HepG2 (cell line): Measurements from ENCODE around the gene CGB3. TPM values are rescaled to one million over a fixed set of nuclear protein-coding genes. Genes with fewer than 3 reads are reported as not detected.
A peak's percentile ranks its signal among the peaks of the same experiment; 100 is the strongest.
"Not testable (repeated sequence)": the region's sequence is repeated elsewhere in the genome, so short reads cannot be mapped to it uniquely, and the experiment has no call there.

ENCODE experiments used
- ATAC-seq: fragments of 200-7000 bp; cut with Tn5 transposase; 3 replicates; pipeline ENCODE4 v1.9.1; 2020; ENCODE audit warnings: mild to moderate bottlenecking, moderate library complexity
- BruUV-seq: library from RNA; stranded (reverse); fragments of 400-500 nt; replicated peaks from 2 replicates; lab custom pipeline; 2021; lab: Mats Ljungman, UMichigan
- CTCF ChIA-PET: fragments of 300-600 bp; formaldehyde crosslinking; extraction: SDS; loops from one replicate; lab custom pipeline; 2021; ENCODE audit warnings: low total read pairs, inconsistent platforms, low intra/inter-chr PET ratio; lab: Yijun Ruan, JAX
- POLR2A ChIA-PET: fragments of 350-600 bp; sonication (Branson Sonifier 250); formaldehyde crosslinking; loops from one replicate; lab custom pipeline; 2020; ENCODE audit warnings: antibody characterized with exemption, inconsistent platforms; lab: Yijun Ruan, JAX
- DNase-seq: peaks from one replicate; pipeline ENCODE4 v3.0.0-alpha.2; 2015; ENCODE audit warnings: low spot score
- FAIRE-seq: peaks from 3 replicates; lab custom pipeline; 2011; peaks lifted over from hg19 to GRCh38; lab: Jason Lieb, UNC
- H2AFZ ChIP-seq: one replicate; pipeline ENCODE4 v1.6.1; 2011; ENCODE audit warnings: low read length, inconsistent platforms
- H3K27ac ChIP-seq: fragments of 300-600 bp; 3 replicates; pipeline ENCODE4 v1.8.0; 2011; ENCODE audit warnings: mixed run types, mild to moderate bottlenecking, mixed read lengths, low read length, inconsistent platforms; ENCODE audit not compliant: insufficient read depth; ENCODE audit errors: extremely low read length
- H3K27me3 ChIP-seq, 2 experiments: fragments of 200-600 bp in 1 of 2; 2 replicates in 1 of 2; 3 replicates in 1 of 2; pipeline versions ENCODE4 v1.6.0 to v1.8.0; 2011; ENCODE audit warnings: low read length in 2 of 2, mild to moderate bottlenecking in 2 of 2, moderate library complexity in 2 of 2, inconsistent platforms in 1 of 2; ENCODE audit not compliant: insufficient read depth in 2 of 2, control insufficient read depth in 1 of 2
- H3K36me3 ChIP-seq, 2 experiments: fragments of 200-600 bp in 1 of 2; replicated peaks in 1 of 2; 2 replicates in 1 of 2; 3 replicates in 1 of 2; pipeline versions ENCODE4 v1.5.1 to v1.8.0; 2011; ENCODE audit warnings: low read length in 2 of 2, inconsistent platforms in 1 of 2; ENCODE audit not compliant: insufficient read depth in 2 of 2, control insufficient read depth in 1 of 2
- H3K4me1 ChIP-seq: 2 replicates; pipeline ENCODE4 v1.5.1; 2012; ENCODE audit warnings: low read length, inconsistent platforms; ENCODE audit not compliant: insufficient read depth
- H3K4me2 ChIP-seq: 2 replicates; pipeline ENCODE4 v1.6.0; 2011; ENCODE audit warnings: low read depth, low read length, inconsistent platforms
- H3K4me3 ChIP-seq, 3 experiments: fragments of 200-600 bp in 1 of 3; sonication (generic), shearing (Covaris generic) in 1 of 3; replicated peaks in 1 of 3; 2 replicates each; pipeline ENCODE4 v1.5.1; 2011 to 2016; ENCODE audit warnings: low read length in 3 of 3, inconsistent platforms in 2 of 3, low read depth in 2 of 3, mild to moderate bottlenecking in 2 of 3, control low read depth in 1 of 3, mixed read lengths in 1 of 3; ENCODE audit not compliant: insufficient read depth in 1 of 3
- H3K79me2 ChIP-seq: one replicate; pipeline ENCODE4 v1.6.1; 2011; ENCODE audit warnings: low read length, inconsistent platforms; ENCODE audit not compliant: insufficient read depth
- H3K9ac ChIP-seq: 2 replicates; pipeline ENCODE4 v1.6.0; 2011; ENCODE audit warnings: mild to moderate bottlenecking, low read depth, low read length, inconsistent platforms; ENCODE audit not compliant: insufficient read depth
- H3K9me3 ChIP-seq: 2 replicates; pipeline ENCODE4 v1.5.1; 2012; ENCODE audit warnings: mild to moderate bottlenecking, low read length
- H4K20me1 ChIP-seq: 2 replicates; pipeline ENCODE4 v1.6.0; 2011; ENCODE audit warnings: inconsistent platforms, mild to moderate bottlenecking, low read length, moderate library complexity; ENCODE audit not compliant: insufficient read depth
- AGO1 ChIP-seq: fragments of 200-400 bp; formaldehyde crosslinking; IDR thresholded peaks from 2 replicates; pipeline ENCODE4 v1.6.1; 2017; ENCODE audit warnings: mild to moderate bottlenecking, low read depth, low read length, moderate library complexity; ENCODE audit not compliant: poor library complexity, severe bottlenecking
- AKAP8 ChIP-seq: sonication (generic); formaldehyde crosslinking; IDR thresholded peaks from 2 replicates; pipeline ENCODE4 v1.5.1; 2020; ENCODE audit warnings: mild to moderate bottlenecking, missing genetic modification reagents
- DMAP1 ChIP-seq: IDR thresholded peaks from 2 replicates; pipeline ENCODE4 v1.6.1; 2016
- GABPB1 ChIP-seq: IDR thresholded peaks from 2 replicates; pipeline ENCODE4 v1.6.1; 2016; ENCODE audit warnings: mild to moderate bottlenecking, missing genetic modification reagents, moderate library complexity, missing compliant biosample characterization
- KDM2A ChIP-seq: sonication (generic); formaldehyde crosslinking; IDR thresholded peaks from 2 replicates; pipeline ENCODE4 v1.4.0; 2020; ENCODE audit warnings: low read depth, missing genetic modification reagents, borderline replicate concordance
- ZC3H13 ChIP-seq: sonication (generic); formaldehyde crosslinking; IDR thresholded peaks from 2 replicates; pipeline ENCODE4 v1.8.1; 2023; ENCODE audit warnings: mild to moderate bottlenecking, missing genetic modification reagents, moderate library complexity
- ZFY ChIP-seq: sonication (generic); formaldehyde crosslinking; IDR thresholded peaks from 2 replicates; pipeline ENCODE4 v1.4.0; 2020; ENCODE audit warnings: missing genetic modification reagents
- ZNF501 ChIP-seq: sonication (generic); formaldehyde crosslinking; IDR thresholded peaks from 2 replicates; pipeline ENCODE4 v1.5.1; 2020; ENCODE audit warnings: mild to moderate bottlenecking, moderate library complexity, missing genetic modification reagents
- ZNF776 ChIP-seq: sonication (generic); formaldehyde crosslinking; IDR thresholded peaks from 2 replicates; pipeline ENCODE4 v1.4.0; 2020; ENCODE audit warnings: mild to moderate bottlenecking, missing genetic modification reagents
- WGBS: methylation state at CpG from one replicate; pipeline ENCODE4 v1.1.6; 2017; ENCODE audit warnings: low lambda C conversion rate; 5-methylcytosine and 5-hydroxymethylcytosine counted together
- in situ Hi-C: cut with HindIII; loops from 2 replicates; pipeline ENCODE4 v1.10.0; 2017; ENCODE audit warnings: low pct_unique_long_range_greater_than_20kb; ENCODE audit not compliant: extremely low pct_ligation_motif_present
- intact Hi-C: fragments of 100-400 bp; cut with micrococcal nuclease; formaldehyde crosslinking; loops from one replicate; pipeline ENCODE4 v1.10.0; 2022; ENCODE audit not compliant: unreplicated experiment
- polyA plus RNA-seq, 8 experiments: library from polyadenylated mRNA; depleted of rRNA in 3 of 8; stranded (reverse) in 7 of 8; unstranded in 1 of 8; fragments of >200 nt; fragmentation: Illumina TruSeq in 4 of 8; extraction: Trizol in 4 of 8; gene quantifications; 2 replicates each; pipeline versions ENCODE4 v1.2.1 to v1.2.3, GENCODE V29; 2011 to 2016; ENCODE audit warnings: low read depth in 4 of 8, missing spikeins in 1 of 8, mixed read lengths in 1 of 8; ENCODE audit not compliant: insufficient read depth in 1 of 8
- total RNA-seq, 5 experiments: library from RNA; depleted of rRNA; stranded (reverse); fragments of >200 nt; fragmentation: Illumina TruSeq; extraction: Trizol; gene quantifications; 2 replicates each; pipeline ENCODE4 v1.2.3, GENCODE V29; 2016; ENCODE audit warnings: low read depth in 1 of 5
- TF ChIP-seq, protein P1 (sequence below): sonication (generic); formaldehyde crosslinking; IDR thresholded peaks from 2 replicates; pipeline ENCODE4 v1.5.1; 2020; ENCODE audit warnings: mild to moderate bottlenecking, moderate library complexity, missing genetic modification reagents

CGB3 gene
- total and polyA plus RNA-seq, 2 of the 13 experiments (the other 11 are each of a cell fraction or from before 2014, with no cell fraction given): not detected

DNA sequence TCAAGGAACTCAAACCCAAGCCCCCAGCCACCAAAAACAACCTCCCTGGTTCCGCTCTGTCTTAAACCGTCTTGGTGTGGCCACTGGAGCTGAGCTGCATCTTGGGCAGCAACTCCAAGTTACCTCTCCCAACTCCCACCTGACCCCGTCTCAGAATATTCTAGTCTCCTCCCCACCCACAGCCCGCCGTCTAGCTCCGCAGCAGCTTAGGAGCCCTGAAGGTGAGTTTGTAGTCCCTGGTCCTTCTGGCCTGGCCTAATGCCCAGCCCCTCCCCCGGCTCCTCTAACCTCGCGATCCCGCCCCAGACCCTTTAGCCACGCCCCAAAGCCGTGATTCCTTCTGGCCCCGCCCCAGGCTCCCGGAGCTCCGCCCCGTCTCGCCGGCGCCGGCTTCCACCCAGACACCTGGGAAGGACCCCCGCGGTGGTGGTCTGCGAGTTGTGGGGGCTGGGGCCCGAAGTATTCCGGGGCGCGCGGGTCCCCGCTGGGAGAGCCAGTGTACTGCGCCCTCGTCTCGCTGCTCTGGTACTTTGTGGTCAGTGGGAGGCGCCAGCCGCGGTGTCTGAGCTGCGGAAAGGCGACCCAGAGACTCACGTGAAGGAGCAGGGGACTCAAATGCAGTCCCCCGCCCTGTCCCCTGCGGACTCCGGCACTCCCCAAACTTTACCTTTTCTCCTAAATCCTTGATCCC lies 4.7 kb downstream of the CGB3 start (continued):
- TF ChIP-seq ZC3H13: no peak
- peak; percentile 27; the same call in 1 of the 2 replicates for TF ChIP-seq ZNF501 (CRISPR knock-in tag)

DNA sequence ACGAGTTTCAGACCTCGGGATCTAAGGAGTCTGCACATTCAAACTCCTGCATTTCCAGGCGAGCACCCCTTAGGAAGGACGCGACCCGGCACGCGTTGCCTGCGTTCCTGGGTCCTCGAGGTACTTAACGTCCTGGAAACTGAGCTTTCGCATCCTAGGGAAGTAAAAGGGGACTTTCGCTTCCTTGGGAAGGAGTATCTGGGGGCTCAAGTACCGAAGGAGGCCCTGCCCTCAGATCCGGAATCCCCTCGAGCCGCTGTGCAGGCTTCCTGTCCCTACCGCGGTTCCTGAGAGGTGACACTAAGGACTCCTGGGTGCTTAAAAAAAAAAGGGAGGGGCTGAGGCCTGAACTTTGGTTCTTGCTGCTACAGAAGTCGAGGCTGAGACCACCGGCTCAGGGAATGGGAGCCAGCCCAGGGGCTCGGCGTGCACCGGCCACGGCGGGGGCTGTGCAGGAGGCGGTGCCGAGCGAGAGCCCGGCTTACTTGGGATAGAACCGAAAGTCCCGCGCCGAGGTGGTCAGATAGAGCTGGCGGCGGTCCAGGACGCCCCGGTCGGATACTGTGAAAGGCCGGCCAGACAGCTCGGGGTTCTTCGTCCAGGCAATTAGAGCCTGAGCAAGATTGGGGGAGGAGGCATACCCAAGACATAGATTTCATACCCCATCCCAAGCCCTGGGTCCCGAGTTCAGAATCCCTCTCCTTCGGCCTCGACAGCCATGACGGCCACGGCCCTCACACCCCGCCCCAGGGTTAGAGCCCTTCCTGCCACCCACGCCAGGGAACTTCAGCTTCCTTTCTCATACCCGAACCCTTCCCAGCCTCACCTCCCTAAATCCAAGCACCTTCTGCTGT lies 5.5 kb downstream of the CGB3 start:
- CTCF ChIA-PET, in situ Hi-C loops, H3K9me3 ChIP-seq, DNase-seq, BruUV-seq, H3K79me2 ChIP-seq, H2AFZ ChIP-seq, H4K20me1 ChIP-seq, H3K27ac ChIP-seq, FAIRE-seq, intact Hi-C loops: not testable (repeated sequence)
- ATAC-seq: peak; percentile 45
- Histone ChIP-seq H3K4me2 (peak overlapping the region; percentile 98), H3K4me1 (peaks cover 27% of the 10 kb centered on the region), H3K9ac (peak overlapping the region; percentile 54; the same call in 1 of the 2 replicates), H3K4me3 (peak overlapping the region; percentile 37 to 63 (median 53)), H3K36me3 (peaks cover 4 to 19% of the 10 kb centered on the region in 2 experiments; a peak in 4 of 5 replicates), H3K27me3 (peaks cover 0 to 25% of the 10 kb centered on the region in 2 experiments; a peak in 3 of 5 replicates)
- 4% methylated on average over 16 of the region's 50 CpGs for WGBS
- TF ChIP-seq GABPB1 (CRISPR knock-in tag): 0 out of 2 replicates have a peak, but pooled peaks have one; percentile 17
- TF ChIP-seq KDM2A (CRISPR knock-in tag): peak; percentile 11; the same call in 1 of the 2 replicates
- TF ChIP-seq ZFY: 0 out of 2 replicates have a peak, but pooled peaks have one; percentile 6
- TF ChIP-seq ZNF776 (CRISPR knock-in tag): 0 out of 2 replicates have a peak, but pooled peaks have one; percentile 37
- peak; percentile 72 for TF ChIP-seq AGO1
- 0 out of 2 replicates have a peak, but pooled peaks have one; percentile 32 for TF ChIP-seq AKAP8 (CRISPR knock-in tag)
- 0 out of 2 replicates have a peak, but pooled peaks have one; percentile 0 for TF ChIP-seq DMAP1 (CRISPR knock-in tag)
- TF ChIP-seq, protein P1, sequence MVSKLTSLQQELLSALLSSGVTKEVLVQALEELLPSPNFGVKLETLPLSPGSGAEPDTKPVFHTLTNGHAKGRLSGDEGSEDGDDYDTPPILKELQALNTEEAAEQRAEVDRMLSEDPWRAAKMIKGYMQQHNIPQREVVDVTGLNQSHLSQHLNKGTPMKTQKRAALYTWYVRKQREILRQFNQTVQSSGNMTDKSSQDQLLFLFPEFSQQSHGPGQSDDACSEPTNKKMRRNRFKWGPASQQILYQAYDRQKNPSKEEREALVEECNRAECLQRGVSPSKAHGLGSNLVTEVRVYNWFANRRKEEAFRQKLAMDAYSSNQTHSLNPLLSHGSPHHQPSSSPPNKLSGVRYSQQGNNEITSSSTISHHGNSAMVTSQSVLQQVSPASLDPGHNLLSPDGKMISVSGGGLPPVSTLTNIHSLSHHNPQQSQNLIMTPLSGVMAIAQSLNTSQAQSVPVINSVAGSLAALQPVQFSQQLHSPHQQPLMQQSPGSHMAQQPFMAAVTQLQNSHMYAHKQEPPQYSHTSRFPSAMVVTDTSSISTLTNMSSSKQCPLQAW: 0 out of 2 replicates have a peak, but pooled peaks have one; percentile 43
- POLR2A ChIA-PET: interaction anchor here (0.8 to 2.9 kb wide), 4 partner anchors 13 to 107 kb away, joined by 3 to 21 read pairs (median 4); partner anchors contain the start of genes GYS1 and RUVBL2
